Suprapubic skin (tissue), 4 donors: Measurements from ENCODE around the gene CRAT. TPM values are rescaled to one million over a fixed set of nuclear protein-coding genes. Genes with fewer than 3 reads are reported as not detected.

Experiments
- DNase-seq, 2 donors: peaks; one replicate each; pipeline ENCODE4 v3.0.0-alpha.2; 2019; ENCODE audit warnings: low spot score in 2 of 2
- H3K27ac ChIP-seq: fragments of 200-600 bp; sonication (generic); one replicate; pipeline ENCODE4 v1.5.1; 2019
- H3K27me3 ChIP-seq: fragments of 200-600 bp; sonication (generic); one replicate; pipeline ENCODE4 v1.5.1; 2019
- H3K36me3 ChIP-seq: fragments of 200-600 bp; sonication (generic); one replicate; pipeline ENCODE4 v1.5.1; 2019
- H3K4me1 ChIP-seq: fragments of 200-600 bp; sonication (generic); one replicate; pipeline ENCODE4 v1.5.1; 2019
- H3K4me3 ChIP-seq: fragments of 200-600 bp; sonication (generic); one replicate; pipeline ENCODE4 v1.5.1; 2019; ENCODE audit warnings: mild to moderate bottlenecking
- H3K9me3 ChIP-seq: fragments of 200-600 bp; sonication (generic); one replicate; pipeline ENCODE4 v1.5.1; 2019
- EP300 ChIP-seq: sonication (generic); formaldehyde crosslinking; IDR thresholded peaks from one replicate; pipeline ENCODE4 v1.6.1; 2017; ENCODE audit warnings: antibody characterized with exemption
- POLR2A ChIP-seq, 2 donors: fragments of 450-650 bp; IDR thresholded peaks; one replicate each; pipeline ENCODE4 v1.6.1; 2017; ENCODE audit warnings: antibody characterized with exemption in 2 of 2, mild to moderate bottlenecking in 2 of 2, moderate library complexity in 2 of 2
- POLR2AphosphoS5 ChIP-seq, 3 donors: sonication (generic); formaldehyde crosslinking; IDR thresholded peaks; one replicate each; pipeline ENCODE4 v1.6.1; 2017; ENCODE audit warnings: antibody characterized with exemption in 3 of 3
- WGBS: methylation state at CpG from one replicate; pipeline ENCODE4 v1.1.5; 2018; 5-methylcytosine and 5-hydroxymethylcytosine counted together
- total RNA-seq, 4 donors: library from RNA; depleted of rRNA; stranded (reverse); fragments of >200 nt; gene quantifications; one replicate each; pipeline ENCODE4 v1.1.0, GENCODE V29; 2016
- TF ChIP-seq, protein P1 (sequence below), 2 donors: fragments of 200-600 bp in 1 of 2; fragments of 450-650 bp in 1 of 2; sonication (generic) in 1 of 2; IDR thresholded peaks; one replicate each; pipeline ENCODE4 v1.5.1; 2016 to 2019; ENCODE audit warnings: antibody characterized with exemption in 2 of 2, mild to moderate bottlenecking in 1 of 2, moderate library complexity in 1 of 2

CRAT gene
- total RNA-seq, 4 donors from 2014 or later = 27.4 to 156 (median 42.8) TPM

DNA sequence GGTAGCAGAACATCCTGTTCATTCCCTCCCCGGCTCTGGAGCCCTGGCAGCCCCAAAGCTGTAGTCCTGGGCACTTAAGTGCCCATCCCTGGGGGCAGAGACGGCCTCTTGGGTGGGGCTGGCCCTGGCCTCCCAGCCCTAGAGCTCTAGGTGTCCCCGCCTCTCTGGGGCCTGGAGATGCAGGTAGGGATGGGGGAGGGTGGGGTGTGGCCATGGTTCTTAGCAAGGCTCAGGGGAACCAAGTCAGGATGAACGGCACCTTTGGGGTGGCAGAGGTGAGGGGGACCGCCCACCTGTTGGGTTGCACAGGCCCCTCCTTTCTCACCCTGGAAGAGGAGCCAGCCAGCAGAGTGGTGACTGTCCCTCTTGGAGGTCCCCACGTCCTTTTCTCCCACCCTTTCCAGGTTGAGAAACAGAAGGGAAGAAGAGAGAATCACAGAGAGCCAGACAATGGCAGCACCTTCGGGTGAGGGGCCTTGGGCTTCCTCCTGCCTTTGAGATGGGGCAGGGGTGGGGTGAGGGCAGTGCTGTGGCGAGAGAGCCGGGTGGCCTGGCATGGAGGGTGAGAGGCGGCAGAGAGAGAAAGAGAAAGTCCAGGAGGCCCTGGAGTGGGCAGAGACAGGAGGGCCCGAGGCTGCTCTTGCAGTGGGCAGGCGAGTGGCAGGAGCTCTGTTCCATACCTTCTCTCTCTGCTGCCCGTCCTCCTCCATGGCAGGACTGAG lies 2.3 kb downstream of the CRAT start:
- H3K27ac ChIP-seq = no peak overlapping the region
- peaks cover 49% of the 10 kb centered on the region for H3K4me1 ChIP-seq
- H3K27me3 ChIP-seq = no peaks in the 10 kb centered on the region
- no peak for DNase-seq
- no peaks in the 10 kb centered on the region for H3K9me3 ChIP-seq
- TF ChIP-seq POLR2AphosphoS5 (IDR thresholded peaks at IDR 0.05) (no peak), EP300 (no peak), POLR2A (IDR thresholded peaks at IDR 0.05) (no peak)
- TF ChIP-seq, protein P1, sequence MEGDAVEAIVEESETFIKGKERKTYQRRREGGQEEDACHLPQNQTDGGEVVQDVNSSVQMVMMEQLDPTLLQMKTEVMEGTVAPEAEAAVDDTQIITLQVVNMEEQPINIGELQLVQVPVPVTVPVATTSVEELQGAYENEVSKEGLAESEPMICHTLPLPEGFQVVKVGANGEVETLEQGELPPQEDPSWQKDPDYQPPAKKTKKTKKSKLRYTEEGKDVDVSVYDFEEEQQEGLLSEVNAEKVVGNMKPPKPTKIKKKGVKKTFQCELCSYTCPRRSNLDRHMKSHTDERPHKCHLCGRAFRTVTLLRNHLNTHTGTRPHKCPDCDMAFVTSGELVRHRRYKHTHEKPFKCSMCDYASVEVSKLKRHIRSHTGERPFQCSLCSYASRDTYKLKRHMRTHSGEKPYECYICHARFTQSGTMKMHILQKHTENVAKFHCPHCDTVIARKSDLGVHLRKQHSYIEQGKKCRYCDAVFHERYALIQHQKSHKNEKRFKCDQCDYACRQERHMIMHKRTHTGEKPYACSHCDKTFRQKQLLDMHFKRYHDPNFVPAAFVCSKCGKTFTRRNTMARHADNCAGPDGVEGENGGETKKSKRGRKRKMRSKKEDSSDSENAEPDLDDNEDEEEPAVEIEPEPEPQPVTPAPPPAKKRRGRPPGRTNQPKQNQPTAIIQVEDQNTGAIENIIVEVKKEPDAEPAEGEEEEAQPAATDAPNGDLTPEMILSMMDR (IDR thresholded peaks at IDR 0.05) = no peak
- peaks cover 10% of the 10 kb centered on the region for H3K36me3 ChIP-seq
- no peak overlapping the region for H3K4me3 ChIP-seq
- 65% methylated on average over 11 of the region's 13 CpGs for WGBS

GRCh38 chr9:129107651-129108050 lies 2.9 kb downstream of the CRAT start:
- peaks cover 10% of the 10 kb centered on the region for H3K36me3 ChIP-seq
- H3K4me3 ChIP-seq = no peak overlapping the region
- no peak for DNase-seq
- H3K27ac ChIP-seq = no peak overlapping the region
- WGBS = 90% methylated on average over 13 of the region's 13 CpGs
- peaks cover 52% of the 10 kb centered on the region for H3K4me1 ChIP-seq
- no peaks in the 10 kb centered on the region for H3K9me3 ChIP-seq
- no peaks in the 10 kb centered on the region for H3K27me3 ChIP-seq
- TF ChIP-seq, protein P1 (IDR thresholded peaks at IDR 0.05) = no peak
- TF ChIP-seq EP300 (no peak), POLR2A (IDR thresholded peaks at IDR 0.05) (no peak), POLR2AphosphoS5 (IDR thresholded peaks at IDR 0.05) (no peak)

GRCh38 chr9:129105857-129106694 lies 4.5 kb downstream of the CRAT start:
- 86% methylated on average over 7 of the region's 17 CpGs for WGBS
- Histone ChIP-seq H3K4me1 (peaks cover 46% of the 10 kb centered on the region), H3K9me3 (no peaks in the 10 kb centered on the region), H3K27me3 (no peaks in the 10 kb centered on the region), H3K4me3 (no peak overlapping the region), H3K36me3 (peaks cover 10% of the 10 kb centered on the region), H3K27ac (no peak overlapping the region)
- TF ChIP-seq, protein P1 (IDR thresholded peaks at IDR 0.05) = no peak
- no peak for TF ChIP-seq POLR2AphosphoS5 (IDR thresholded peaks at IDR 0.05)
- TF ChIP-seq EP300 = no peak
- TF ChIP-seq POLR2A (IDR thresholded peaks at IDR 0.05) = no peak
- DNase-seq = no peak

DNA sequence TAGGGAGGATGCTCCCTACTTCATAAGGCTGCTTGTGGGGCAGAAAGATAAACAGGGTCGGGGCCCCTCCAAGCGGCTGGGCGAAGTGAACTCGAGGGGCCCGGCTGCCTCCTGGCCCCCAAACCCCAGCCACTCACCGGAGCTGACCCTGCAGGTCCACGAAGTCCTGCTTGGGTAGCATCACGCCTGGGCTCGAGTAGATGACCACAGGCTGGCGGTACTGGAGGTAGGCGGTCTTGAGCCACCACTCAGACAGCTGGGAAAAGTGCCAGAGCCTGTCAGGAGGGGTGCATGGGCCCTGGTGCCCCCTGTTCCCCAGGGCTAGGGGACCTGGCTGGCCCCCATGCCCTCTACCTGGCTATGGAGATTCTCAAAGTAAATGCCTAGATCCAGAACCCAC lies 6.5 kb downstream of the CRAT start:
- TF ChIP-seq POLR2A (IDR thresholded peaks at IDR 0.05) = no peak
- H3K9me3 ChIP-seq = no peaks in the 10 kb centered on the region
- H3K4me1 ChIP-seq = peaks cover 31% of the 10 kb centered on the region
- peaks cover 14% of the 10 kb centered on the region for H3K36me3 ChIP-seq
- no peak for DNase-seq
- 84% methylated on average over 7 of the region's 11 CpGs for WGBS
- no peaks in the 10 kb centered on the region for H3K27me3 ChIP-seq
- no peak overlapping the region for H3K27ac ChIP-seq
- H3K4me3 ChIP-seq = no peak overlapping the region

- TF ChIP-seq EP300 = no peak
- WGBS = 90% methylated on average over 3 of the region's 4 CpGs
These were observed 7.0 kb downstream of the CRAT start for GRCh38 chr9:129103595-129103965.

More at GRCh38 chr9:129103595-129103965, 7.0 kb downstream of the CRAT start:
- no peak for DNase-seq
- H3K9me3 ChIP-seq = no peaks in the 10 kb centered on the region
- H3K27ac ChIP-seq = no peak overlapping the region
- peaks cover 26% of the 10 kb centered on the region for H3K4me1 ChIP-seq
- no peaks in the 10 kb centered on the region for H3K27me3 ChIP-seq
- H3K4me3 ChIP-seq = no peak overlapping the region
- peaks cover 14% of the 10 kb centered on the region for H3K36me3 ChIP-seq
